Loucy (cell line): ENCODE measurements around the gene GNAS-AS1.
"Not testable (repeated sequence)": the region's sequence is repeated elsewhere in the genome, so short reads cannot be mapped to it uniquely, and the experiment has no call there.

Experiments
- H2AFZ ChIP-seq: fragments of 200-600 bp; sonication (generic); 2 replicates; pipeline ENCODE4 v1.6.0; 2016; ENCODE audit warnings: antibody characterized with exemption, mild to moderate bottlenecking, low read length, moderate library complexity
- H3F3A ChIP-seq: fragments of 200-600 bp; 2 replicates; pipeline ENCODE4 v1.6.0; 2016; ENCODE audit warnings: antibody characterized with exemption, low read depth, mild to moderate bottlenecking
- H3K27me3 ChIP-seq: fragments of 200-600 bp; sonication (generic); 2 replicates; pipeline ENCODE4 v1.6.1; 2014; ENCODE audit warnings: low read length, mild to moderate bottlenecking; ENCODE audit not compliant: insufficient read depth, poor library complexity, severe bottlenecking
- H3K36me3 ChIP-seq: fragments of 200-600 bp; sonication (generic); 2 replicates; pipeline ENCODE4 v1.6.1; 2016; ENCODE audit warnings: low read length; ENCODE audit not compliant: insufficient read depth
- H3K4me1 ChIP-seq: fragments of 200-600 bp; sonication (generic); 2 replicates; pipeline ENCODE4 v1.5.1; 2014; ENCODE audit warnings: low read length, mild to moderate bottlenecking; ENCODE audit not compliant: insufficient read depth, poor library complexity, severe bottlenecking
- H3K4me2 ChIP-seq: fragments of 200-600 bp; sonication (generic); 2 replicates; pipeline ENCODE4 v1.6.0; 2014; ENCODE audit warnings: antibody characterized with exemption, low read length, low read depth, mild to moderate bottlenecking; ENCODE audit not compliant: poor library complexity, severe bottlenecking
- H3K4me3 ChIP-seq: fragments of 200-600 bp; sonication (generic); 2 replicates; pipeline ENCODE4 v1.5.1; 2014; ENCODE audit warnings: low read length, mild to moderate bottlenecking, mixed read lengths; ENCODE audit not compliant: poor library complexity, severe bottlenecking
- H3K79me2 ChIP-seq: fragments of 200-600 bp; sonication (generic); 2 replicates; pipeline ENCODE4 v1.6.1; 2014; ENCODE audit warnings: low read length; ENCODE audit not compliant: insufficient read depth
- H3K9ac ChIP-seq: fragments of 200-600 bp; sonication (generic); 2 replicates; pipeline ENCODE4 v1.6.0; 2014; ENCODE audit warnings: mild to moderate bottlenecking, low read depth, low read length, moderate library complexity; ENCODE audit not compliant: poor library complexity, severe bottlenecking
- H3K9me2 ChIP-seq: fragments of 200-600 bp; sonication (generic); replicated peaks from 2 replicates; pipeline ENCODE4 v1.6.1; 2016; ENCODE audit warnings: low read depth, low read length, mixed read lengths
- H3K9me3 ChIP-seq: fragments of 200-600 bp; sonication (generic); 2 replicates; pipeline ENCODE4 v1.6.1; 2014; ENCODE audit warnings: mild to moderate bottlenecking, antibody characterized with exemption, low read length, low read depth; ENCODE audit not compliant: insufficient read depth
- H4K20me1 ChIP-seq: fragments of 200-600 bp; sonication (generic); 2 replicates; pipeline ENCODE4 v1.6.0; 2014; ENCODE audit warnings: antibody characterized with exemption, low read length, mild to moderate bottlenecking; ENCODE audit not compliant: insufficient read depth, poor library complexity, severe bottlenecking
- EZH2phosphoT487 ChIP-seq: fragments of 200-600 bp; IDR thresholded peaks from 2 replicates; pipeline ENCODE4 v1.6.1; 2018; ENCODE audit warnings: antibody characterized with exemption, mild to moderate bottlenecking, moderate library complexity, borderline replicate concordance
- TF ChIP-seq, protein P1 (sequence below): fragments of 200-600 bp; sonication (generic); conservative IDR thresholded peaks from 2 replicates; pipeline ENCODE4 v1.5.1; 2014; ENCODE audit warnings: mild to moderate bottlenecking, antibody characterized with exemption, low read length

GNAS-AS1 gene

DNA sequence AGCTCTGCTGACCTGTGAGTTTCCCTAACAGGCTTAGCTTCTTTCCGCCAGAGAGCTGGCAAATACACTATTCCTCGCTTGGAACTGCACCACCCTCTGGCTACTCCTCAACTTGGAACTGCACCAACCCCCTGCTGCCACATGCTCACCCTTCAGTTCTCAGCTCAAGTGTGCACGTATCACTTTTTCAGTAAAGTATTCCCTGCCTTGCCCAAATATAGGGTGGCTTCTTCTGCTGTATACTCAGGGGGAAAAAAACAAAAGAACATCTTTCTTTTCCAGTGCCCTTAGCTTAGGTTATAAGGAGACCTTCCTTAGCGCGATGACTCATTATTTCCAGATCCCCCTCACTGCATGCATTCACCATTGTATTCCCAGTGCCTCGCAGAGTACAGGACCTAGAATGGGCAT lies 21.2 kb downstream of the GNAS-AS1 start:
- Histone ChIP-seq H2AFZ (no peak overlapping the region), H3K4me1 (no peaks in the 10 kb centered on the region), H3K9me3 (no peaks in the 10 kb centered on the region), H3K9me2 (no peaks in the 10 kb centered on the region), H3K9ac (no peak overlapping the region), H3K36me3 (no peaks in the 10 kb centered on the region), H3K27me3 (no peaks in the 10 kb centered on the region), H3K4me3 (no peak overlapping the region), H3K79me2 (no peaks in the 10 kb centered on the region), H3F3A (no peaks in the 10 kb centered on the region), H4K20me1 (no peaks in the 10 kb centered on the region), H3K4me2 (no peak overlapping the region)
- no peak for TF ChIP-seq EZH2phosphoT487
- TF ChIP-seq, protein P1, sequence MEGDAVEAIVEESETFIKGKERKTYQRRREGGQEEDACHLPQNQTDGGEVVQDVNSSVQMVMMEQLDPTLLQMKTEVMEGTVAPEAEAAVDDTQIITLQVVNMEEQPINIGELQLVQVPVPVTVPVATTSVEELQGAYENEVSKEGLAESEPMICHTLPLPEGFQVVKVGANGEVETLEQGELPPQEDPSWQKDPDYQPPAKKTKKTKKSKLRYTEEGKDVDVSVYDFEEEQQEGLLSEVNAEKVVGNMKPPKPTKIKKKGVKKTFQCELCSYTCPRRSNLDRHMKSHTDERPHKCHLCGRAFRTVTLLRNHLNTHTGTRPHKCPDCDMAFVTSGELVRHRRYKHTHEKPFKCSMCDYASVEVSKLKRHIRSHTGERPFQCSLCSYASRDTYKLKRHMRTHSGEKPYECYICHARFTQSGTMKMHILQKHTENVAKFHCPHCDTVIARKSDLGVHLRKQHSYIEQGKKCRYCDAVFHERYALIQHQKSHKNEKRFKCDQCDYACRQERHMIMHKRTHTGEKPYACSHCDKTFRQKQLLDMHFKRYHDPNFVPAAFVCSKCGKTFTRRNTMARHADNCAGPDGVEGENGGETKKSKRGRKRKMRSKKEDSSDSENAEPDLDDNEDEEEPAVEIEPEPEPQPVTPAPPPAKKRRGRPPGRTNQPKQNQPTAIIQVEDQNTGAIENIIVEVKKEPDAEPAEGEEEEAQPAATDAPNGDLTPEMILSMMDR, result no peak

DNA sequence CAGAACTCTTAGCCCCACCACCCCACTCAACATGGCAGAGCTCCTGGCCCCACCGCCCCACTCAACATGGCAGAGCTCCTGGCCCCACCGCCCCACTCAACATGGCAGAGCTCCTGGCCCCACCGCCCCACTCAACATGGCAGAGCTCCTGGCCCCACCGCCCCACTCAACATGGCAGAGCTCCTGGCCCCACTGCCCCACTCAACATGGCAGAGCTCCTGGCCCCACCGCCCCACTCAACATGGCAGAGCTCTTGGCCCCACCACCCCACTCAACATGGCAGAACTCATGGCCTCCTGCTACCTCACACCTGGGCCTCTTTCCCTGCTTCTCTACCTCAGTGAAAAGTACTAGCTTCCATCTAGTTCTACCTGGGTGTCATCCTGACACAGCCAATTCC lies 21.9 kb downstream of the GNAS-AS1 start:
- H2AFZ ChIP-seq, H3F3A ChIP-seq, H3K79me2 ChIP-seq, H3K9me2 ChIP-seq, H3K9me3 ChIP-seq, H3K4me2 ChIP-seq, H3K4me3 ChIP-seq, H3K27me3 ChIP-seq, H3K4me1 ChIP-seq, H3K9ac ChIP-seq, H3K36me3 ChIP-seq, H4K20me1 ChIP-seq: not testable (repeated sequence)

DNA sequence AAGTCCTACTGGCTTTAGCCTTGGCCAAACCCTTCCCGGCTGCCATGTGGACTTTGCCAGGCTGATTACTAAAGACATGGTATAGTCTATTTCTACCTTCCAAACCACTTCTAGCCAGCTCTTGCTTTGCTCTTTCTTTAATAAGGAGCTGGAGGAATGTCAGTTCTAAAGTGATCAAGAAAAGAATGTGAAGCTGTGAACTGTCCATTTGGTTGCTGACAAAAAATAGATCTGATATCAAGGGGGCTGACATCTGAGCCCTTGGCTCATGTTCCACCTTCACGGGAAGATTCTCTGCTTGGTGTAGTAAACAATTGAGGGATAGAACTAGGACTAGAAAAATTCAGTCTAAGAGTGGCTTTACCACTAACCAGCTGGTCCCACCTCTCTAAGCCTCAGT lies 22.6 kb downstream of the GNAS-AS1 start:
- Histone ChIP-seq H2AFZ (no peak overlapping the region), H4K20me1 (no peaks in the 10 kb centered on the region), H3K9ac (no peak overlapping the region), H3K4me2 (no peak overlapping the region), H3K36me3 (no peaks in the 10 kb centered on the region), H3K9me3 (no peaks in the 10 kb centered on the region), H3K4me3 (no peak overlapping the region), H3K9me2 (no peaks in the 10 kb centered on the region), H3K27me3 (no peaks in the 10 kb centered on the region), H3K79me2 (no peaks in the 10 kb centered on the region), H3K4me1 (no peaks in the 10 kb centered on the region), H3F3A (no peaks in the 10 kb centered on the region)
- TF ChIP-seq, protein P1, result no peak
- no peak for TF ChIP-seq EZH2phosphoT487

DNA sequence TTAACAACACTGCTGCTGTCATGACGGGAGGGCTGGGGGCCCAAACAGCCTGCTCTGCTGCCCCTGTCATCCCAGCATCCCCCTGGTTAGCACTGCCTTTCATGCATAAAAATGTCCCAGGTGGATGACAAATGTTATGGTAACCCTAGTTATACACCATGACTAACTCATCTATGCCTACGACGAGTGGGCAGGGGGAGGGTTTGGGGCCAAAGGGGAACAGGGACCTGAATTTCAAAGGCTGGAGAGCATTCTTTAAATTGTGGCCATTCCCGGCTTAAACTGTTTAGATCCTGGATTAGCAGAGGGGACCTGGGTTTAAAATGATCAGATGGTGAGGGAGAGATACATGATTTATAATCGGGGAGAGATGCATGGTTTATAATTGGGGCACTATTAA lies 24.4 kb downstream of the GNAS-AS1 start:
- Histone ChIP-seq H3K9me3 (no peaks in the 10 kb centered on the region), H3K9me2 (no peaks in the 10 kb centered on the region), H3K36me3 (no peaks in the 10 kb centered on the region), H3K4me3 (no peak overlapping the region), H3K4me2 (no peak overlapping the region), H4K20me1 (no peaks in the 10 kb centered on the region), H3K4me1 (no peaks in the 10 kb centered on the region), H2AFZ (no peak overlapping the region), H3K79me2 (no peaks in the 10 kb centered on the region), H3F3A (no peaks in the 10 kb centered on the region), H3K27me3 (no peaks in the 10 kb centered on the region), H3K9ac (no peak overlapping the region)
- TF ChIP-seq EZH2phosphoT487, result no peak
- TF ChIP-seq, protein P1, result no peak
